DOHH2 (cell line): Measurements from ENCODE around the gene PRKAG3.

ENCODE experiments used
- EZH2phosphoT487 ChIP-seq: fragments of 200-600 bp; sonication (generic); IDR thresholded peaks from 2 replicates; pipeline ENCODE4 v1.6.1; 2017; ENCODE audit warnings: borderline replicate concordance, mild to moderate bottlenecking, antibody characterized with exemption, low read length, moderate library complexity, mixed read lengths
- TF ChIP-seq, protein P1 (sequence below): fragments of 200-600 bp; sonication (generic); IDR thresholded peaks from one replicate; pipeline ENCODE4 v1.5.1; 2014; ENCODE audit warnings: antibody characterized with exemption, mild to moderate bottlenecking, low read depth, low read length; ENCODE audit not compliant: poor library complexity, severe bottlenecking

DNA sequence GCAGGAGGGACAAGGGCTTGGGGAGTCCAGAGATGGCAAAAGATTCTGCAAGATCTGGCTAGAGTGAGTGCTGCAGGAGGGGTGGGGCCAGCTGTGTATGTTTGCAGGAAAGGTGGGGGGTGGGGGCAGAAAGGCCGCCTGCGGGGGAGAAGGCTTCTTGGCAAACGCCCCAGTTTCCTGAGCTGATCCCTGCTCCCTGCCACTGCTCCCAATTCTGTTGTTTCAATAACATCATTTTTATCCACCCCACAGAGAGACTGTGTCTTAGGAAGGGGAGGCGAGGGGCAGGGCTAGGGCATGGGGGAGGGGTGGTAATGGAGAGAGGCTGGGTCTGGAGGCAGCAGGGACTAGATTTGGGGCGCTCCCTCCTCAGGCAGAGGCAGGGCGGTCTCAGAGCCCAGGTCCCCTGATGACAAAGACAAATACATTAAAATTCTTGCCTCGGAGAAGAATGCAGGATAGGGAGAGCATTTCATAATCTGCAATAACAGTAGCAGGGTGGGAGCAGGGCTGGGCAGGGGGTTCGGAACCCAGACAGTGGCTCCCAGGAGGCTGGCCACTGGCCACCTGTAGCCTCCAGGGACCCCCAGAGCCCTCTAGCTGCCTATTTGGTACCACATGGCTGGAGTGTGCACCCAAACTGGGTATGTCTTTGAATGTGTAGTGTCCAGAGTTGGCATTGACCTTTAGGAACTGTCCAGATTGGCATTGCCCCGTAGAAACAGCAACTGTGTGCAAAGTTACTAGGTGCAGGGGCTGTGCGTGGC lies 26.0 kb upstream of the PRKAG3 start:
- TF ChIP-seq, protein P1, sequence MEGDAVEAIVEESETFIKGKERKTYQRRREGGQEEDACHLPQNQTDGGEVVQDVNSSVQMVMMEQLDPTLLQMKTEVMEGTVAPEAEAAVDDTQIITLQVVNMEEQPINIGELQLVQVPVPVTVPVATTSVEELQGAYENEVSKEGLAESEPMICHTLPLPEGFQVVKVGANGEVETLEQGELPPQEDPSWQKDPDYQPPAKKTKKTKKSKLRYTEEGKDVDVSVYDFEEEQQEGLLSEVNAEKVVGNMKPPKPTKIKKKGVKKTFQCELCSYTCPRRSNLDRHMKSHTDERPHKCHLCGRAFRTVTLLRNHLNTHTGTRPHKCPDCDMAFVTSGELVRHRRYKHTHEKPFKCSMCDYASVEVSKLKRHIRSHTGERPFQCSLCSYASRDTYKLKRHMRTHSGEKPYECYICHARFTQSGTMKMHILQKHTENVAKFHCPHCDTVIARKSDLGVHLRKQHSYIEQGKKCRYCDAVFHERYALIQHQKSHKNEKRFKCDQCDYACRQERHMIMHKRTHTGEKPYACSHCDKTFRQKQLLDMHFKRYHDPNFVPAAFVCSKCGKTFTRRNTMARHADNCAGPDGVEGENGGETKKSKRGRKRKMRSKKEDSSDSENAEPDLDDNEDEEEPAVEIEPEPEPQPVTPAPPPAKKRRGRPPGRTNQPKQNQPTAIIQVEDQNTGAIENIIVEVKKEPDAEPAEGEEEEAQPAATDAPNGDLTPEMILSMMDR, result no peak
- no peak for TF ChIP-seq EZH2phosphoT487
